Lower lobe of right lung (tissue), 2 donors: ENCODE measurements around the gene BANF2. TPM values are rescaled to one million over a fixed set of nuclear protein-coding genes. Genes with fewer than 3 reads are reported as not detected.
A peak's percentile ranks its signal among the peaks of the same experiment; 100 is the strongest.

ENCODE experiments used
- ATAC-seq, 2 donors: fragments of 200-7000 bp; cut with Tn5 transposase; one replicate each; pipeline ENCODE4 v1.9.1; 2020 to 2022; ENCODE audit warnings: mild to moderate bottlenecking in 2 of 2, moderate library complexity in 2 of 2
- DNase-seq: peaks from one replicate; pipeline ENCODE4 v3.0.0-alpha.2; 2020
- H3K27ac ChIP-seq: fragments of 200-600 bp; one replicate; pipeline ENCODE4 v1.8.0; 2022
- H3K27me3 ChIP-seq: fragments of 200-600 bp; one replicate; pipeline ENCODE4 v1.8.0; 2022; ENCODE audit warnings: low read depth
- H3K36me3 ChIP-seq: fragments of 200-600 bp; one replicate; pipeline ENCODE4 v1.8.0; 2022; ENCODE audit warnings: mild to moderate bottlenecking
- H3K4me1 ChIP-seq: fragments of 200-600 bp; one replicate; pipeline ENCODE4 v1.8.0; 2022
- H3K4me3 ChIP-seq: fragments of 200-600 bp; one replicate; pipeline ENCODE4 v1.8.0; 2022; ENCODE audit warnings: mild to moderate bottlenecking
- H3K9me3 ChIP-seq: fragments of 200-600 bp; one replicate; pipeline ENCODE4 v1.8.0; 2022
- CTCF ChIP-seq: fragments of 200-600 bp; IDR thresholded peaks from one replicate; pipeline ENCODE4 v1.8.0; 2022; ENCODE audit warnings: antibody characterized with exemption, mild to moderate bottlenecking
- intact Hi-C: fragments of 100-400 bp; cut with DNase I; formaldehyde crosslinking; loops from one replicate; pipeline ENCODE4 v1.11.0; 2022
- total RNA-seq: library from RNA; stranded (reverse); fragmentation: NEBNext Ultra II Directional; extraction: Animal tissue kit (Norgen Biotek cat#: 25700); gene quantifications from one replicate; pipeline ENCODE4 v1.2.1, GENCODE V29; 2021
- donor health status: DM: no; HTN: yes; CAD: no; lungs with severe emphysema.

The BANF2 gene
- total RNA-seq, 1 donor from 2014 or later, result not detected

- no peak for DNase-seq
- no peaks in the 10 kb centered on the region for H3K27me3 ChIP-seq
- no peak overlapping the region for H3K4me3 ChIP-seq
- intact Hi-C loops, result no loop called here
- peaks cover 54% of the 10 kb centered on the region for H3K36me3 ChIP-seq
- no peaks in the 10 kb centered on the region for H3K9me3 ChIP-seq
- peaks cover 83% of the 10 kb centered on the region for H3K4me1 ChIP-seq
- TF ChIP-seq CTCF, result no peak
- no peak for ATAC-seq
- H3K27ac ChIP-seq, result no peak overlapping the region
Observed at GRCh38 chr20:17675519-17676377, 24.0 kb upstream of the BANF2 start.

GRCh38 chr20:17676378-17676759 is 23.4 kb upstream of the BANF2 start:
- no peak for TF ChIP-seq CTCF
- DNase-seq (no peak), ATAC-seq (no peak)
- H3K4me1 ChIP-seq, result peaks cover 80% of the 10 kb centered on the region
- intact Hi-C loops, result no loop called here
- peaks cover 54% of the 10 kb centered on the region for H3K36me3 ChIP-seq
- no peaks in the 10 kb centered on the region for H3K9me3 ChIP-seq
- H3K27ac ChIP-seq, result peak overlapping the region; percentile 2
- no peaks in the 10 kb centered on the region for H3K27me3 ChIP-seq
- no peak overlapping the region for H3K4me3 ChIP-seq

- no peak overlapping the region for H3K4me3 ChIP-seq
- no peak for TF ChIP-seq CTCF
- ATAC-seq (no peak), DNase-seq (no peak)
- H3K4me1 ChIP-seq, result peaks cover 74% of the 10 kb centered on the region
- H3K27ac ChIP-seq, result peak overlapping the region; percentile 2
- no peaks in the 10 kb centered on the region for H3K27me3 ChIP-seq
- intact Hi-C loops, result no loop called here
- no peaks in the 10 kb centered on the region for H3K9me3 ChIP-seq
- H3K36me3 ChIP-seq, result peaks cover 54% of the 10 kb centered on the region
Observed at GRCh38 chr20:17676942-17677341, 22.8 kb upstream of the BANF2 start.

DNA sequence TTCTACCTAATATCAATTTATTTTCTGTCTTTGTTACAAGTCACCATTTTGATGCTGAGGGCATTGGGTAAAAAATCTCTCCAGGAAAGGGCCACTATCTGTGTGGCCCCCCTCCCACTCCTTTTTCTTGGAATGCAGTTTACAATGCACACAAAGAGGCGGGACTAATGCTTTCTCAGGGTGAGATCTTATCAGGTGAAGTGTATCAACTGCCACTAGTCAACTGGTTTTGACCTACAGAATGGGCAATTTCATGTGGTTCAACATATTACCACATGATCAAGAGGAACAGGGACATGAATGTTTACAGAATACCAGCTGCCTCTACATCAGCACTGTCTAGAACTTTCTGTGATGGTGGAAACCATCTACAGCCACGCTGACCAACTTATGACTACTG is 21.5 kb upstream of the BANF2 start:
- ATAC-seq (no peak), DNase-seq (no peak)
- Histone ChIP-seq H3K27me3 (no peaks in the 10 kb centered on the region), H3K4me1 (peaks cover 70% of the 10 kb centered on the region), H3K4me3 (no peak overlapping the region), H3K27ac (peak overlapping the region; percentile 96), H3K36me3 (peaks cover 45% of the 10 kb centered on the region), H3K9me3 (no peaks in the 10 kb centered on the region)
- TF ChIP-seq CTCF, result no peak
- intact Hi-C loops, result no loop called here

DNA sequence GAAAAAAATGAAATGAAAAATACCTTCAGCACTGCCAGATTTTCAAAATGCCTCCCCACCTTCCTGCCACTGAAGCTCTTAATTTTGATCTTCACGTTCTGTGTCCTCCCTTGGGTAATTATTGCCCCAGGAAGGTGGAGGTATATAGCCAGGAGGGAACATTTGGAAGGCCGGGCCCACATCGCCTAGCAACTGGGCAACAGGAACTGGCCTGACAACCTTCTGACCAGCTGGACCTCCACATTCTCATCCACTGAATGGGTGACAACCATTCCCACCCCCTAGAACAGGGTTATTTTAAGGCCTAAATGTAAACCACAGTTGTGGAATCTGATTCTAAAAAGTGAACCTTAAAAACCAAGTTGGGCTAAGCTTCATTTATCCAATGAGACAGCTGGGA is 20.9 kb upstream of the BANF2 start:
- DNase-seq (no peak), ATAC-seq (no peak)
- Histone ChIP-seq H3K27ac (peak overlapping the region; percentile 96), H3K4me3 (no peak overlapping the region), H3K27me3 (no peaks in the 10 kb centered on the region), H3K36me3 (peaks cover 44% of the 10 kb centered on the region), H3K9me3 (no peaks in the 10 kb centered on the region), H3K4me1 (peaks cover 68% of the 10 kb centered on the region)
- TF ChIP-seq CTCF, result no peak
- intact Hi-C loops, result no loop called here
